ENCODE results near the gene HEXA. TPM values are rescaled to one million over a fixed set of nuclear protein-coding genes. Genes with fewer than 3 reads are reported as not detected.

Gene HEXA
- total RNA-seq, 1 donor from 2014 or later: 49.4 TPM

- no peak for ATAC-seq
- no peak for DNase-seq (ENCODE audit: low spot score)
Observed at GRCh38 chr15:72323752-72324151, 52.1 kb downstream of the HEXA start.

GRCh38 chr15:72319985-72320671, 55.7 kb downstream of the HEXA start, which contains the start of gene CELF6:
TSS of gene CELF6 (minus strand) at chr15:72320157. CDS start at chr15:72319874, 283 bp downstream.
- DNase-seq (ENCODE audit: low spot score) (peak; percentile 50), ATAC-seq (peak; percentile 50)

GRCh38 chr15:72319360-72319984, 56.3 kb downstream of the HEXA start:
- ATAC-seq (peak; percentile 90), DNase-seq (ENCODE audit: low spot score) (peak; percentile 51)

- ATAC-seq (no peak), DNase-seq (ENCODE audit: low spot score) (no peak)
Observed at GRCh38 chr15:72318408-72318942, 57.3 kb downstream of the HEXA start.

- ATAC-seq (no peak), DNase-seq (ENCODE audit: low spot score) (no peak)
Observed at GRCh38 chr15:72315706-72316370, 60.0 kb downstream of the HEXA start.

GRCh38 chr15:72313881-72314280, 61.9 kb downstream of the HEXA start:
- DNase-seq (ENCODE audit: low spot score): no peak
- no peak for ATAC-seq

GRCh38 chr15:72313448-72313840, 62.4 kb downstream of the HEXA start:
- ATAC-seq: no peak
- DNase-seq (ENCODE audit: low spot score): no peak

- DNase-seq (ENCODE audit: low spot score) (peak; percentile 71), ATAC-seq (peak; percentile 99)
Observed at GRCh38 chr15:72312605-72313447, 63.0 kb downstream of the HEXA start.

GRCh38 chr15:72307026-72307425, 68.8 kb downstream of the HEXA start:
- DNase-seq (ENCODE audit: low spot score): no peak
- no peak for ATAC-seq

GRCh38 chr15:72306211-72306785, 69.5 kb downstream of the HEXA start:
- peak; percentile 19 for ATAC-seq
- no peak for DNase-seq (ENCODE audit: low spot score)

GRCh38 chr15:72304596-72304995, 71.2 kb downstream of the HEXA start:
- ATAC-seq: no peak

GRCh38 chr15:72302955-72303354, 72.9 kb downstream of the HEXA start:
- ATAC-seq (no peak), DNase-seq (ENCODE audit: low spot score) (no peak)

More at GRCh38 chr15:72304596-72304995, 71.2 kb downstream of the HEXA start:
- DNase-seq (ENCODE audit: low spot score): no peak

Other genes with a start within 250 kb of the HEXA start
- not detected for gene GRAMD2A, start 178.2 kb downstream of the HEXA start, total RNA-seq
- 31.0 TPM for gene PKM, start 144.8 kb downstream of the HEXA start, total RNA-seq
- gene PARP6, start 103.5 kb downstream of the HEXA start, total RNA-seq: 20.1 TPM
- 0.65 TPM for gene CELF6, start 55.9 kb downstream of the HEXA start, total RNA-seq
- gene TMEM202, start 22.3 kb upstream of the HEXA start, total RNA-seq: not detected
- gene ARIH1, start 98.3 kb upstream of the HEXA start, total RNA-seq: 65.9 TPM